GM12864 (cell line): Measurements from ENCODE around the gene ITGB1.
"Not testable (repeated sequence)": the region's sequence is repeated elsewhere in the genome, so short reads cannot be mapped to it uniquely, and the experiment has no call there.

Experiments
- DNase-seq: peaks from one replicate; pipeline ENCODE4 v3.0.0-alpha.2; 2011; ENCODE audit warnings: low read depth
- H3K4me3 ChIP-seq: 2 replicates; pipeline ENCODE4 v1.5.1; 2011; ENCODE audit warnings: mild to moderate bottlenecking, low read depth, low read length, control low read depth
- TF ChIP-seq, protein P1 (sequence below): IDR thresholded peaks from 2 replicates; pipeline ENCODE4 v1.5.1; 2011; ENCODE audit warnings: low read depth, mild to moderate bottlenecking, moderate library complexity, low read length, control low read depth, inconsistent platforms; ENCODE audit errors: missing control alignments

ITGB1 gene

DNA sequence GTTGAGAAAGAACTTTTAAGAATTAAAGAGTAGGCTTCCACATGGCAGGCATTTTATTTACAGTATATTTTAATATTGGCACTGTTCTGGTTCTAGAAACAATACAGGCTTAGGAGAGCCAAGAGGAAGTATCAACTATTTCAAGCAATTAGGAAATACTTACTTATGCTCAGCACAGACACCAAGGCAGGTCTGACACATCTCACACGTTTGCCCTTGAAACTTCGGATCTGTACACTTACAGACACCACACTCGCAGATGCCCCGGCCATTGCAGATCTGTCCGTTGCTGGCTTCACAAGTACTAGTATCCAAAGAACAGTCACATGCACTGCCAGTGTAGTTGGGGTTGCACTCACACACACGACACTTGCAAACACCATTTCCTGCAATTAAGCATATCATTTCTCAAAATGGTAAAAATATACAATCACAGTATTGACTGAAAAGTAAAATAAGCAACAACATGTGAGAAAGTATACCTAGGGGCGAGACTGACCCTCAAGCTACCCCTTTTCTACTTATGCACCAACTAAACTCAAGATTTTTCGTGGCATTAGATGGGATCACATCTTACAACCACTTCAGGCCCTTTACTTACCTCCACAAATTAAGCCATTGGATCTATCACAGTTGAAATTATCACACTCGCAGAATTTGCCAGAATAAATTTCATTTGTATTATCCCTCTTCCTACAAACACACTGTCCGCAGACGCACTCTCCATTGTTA is 46.6 kb downstream of the ITGB1 start:
- TF ChIP-seq, protein P1, sequence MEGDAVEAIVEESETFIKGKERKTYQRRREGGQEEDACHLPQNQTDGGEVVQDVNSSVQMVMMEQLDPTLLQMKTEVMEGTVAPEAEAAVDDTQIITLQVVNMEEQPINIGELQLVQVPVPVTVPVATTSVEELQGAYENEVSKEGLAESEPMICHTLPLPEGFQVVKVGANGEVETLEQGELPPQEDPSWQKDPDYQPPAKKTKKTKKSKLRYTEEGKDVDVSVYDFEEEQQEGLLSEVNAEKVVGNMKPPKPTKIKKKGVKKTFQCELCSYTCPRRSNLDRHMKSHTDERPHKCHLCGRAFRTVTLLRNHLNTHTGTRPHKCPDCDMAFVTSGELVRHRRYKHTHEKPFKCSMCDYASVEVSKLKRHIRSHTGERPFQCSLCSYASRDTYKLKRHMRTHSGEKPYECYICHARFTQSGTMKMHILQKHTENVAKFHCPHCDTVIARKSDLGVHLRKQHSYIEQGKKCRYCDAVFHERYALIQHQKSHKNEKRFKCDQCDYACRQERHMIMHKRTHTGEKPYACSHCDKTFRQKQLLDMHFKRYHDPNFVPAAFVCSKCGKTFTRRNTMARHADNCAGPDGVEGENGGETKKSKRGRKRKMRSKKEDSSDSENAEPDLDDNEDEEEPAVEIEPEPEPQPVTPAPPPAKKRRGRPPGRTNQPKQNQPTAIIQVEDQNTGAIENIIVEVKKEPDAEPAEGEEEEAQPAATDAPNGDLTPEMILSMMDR = no peak
- no peak overlapping the region for H3K4me3 ChIP-seq
- DNase-seq = no peak

DNA sequence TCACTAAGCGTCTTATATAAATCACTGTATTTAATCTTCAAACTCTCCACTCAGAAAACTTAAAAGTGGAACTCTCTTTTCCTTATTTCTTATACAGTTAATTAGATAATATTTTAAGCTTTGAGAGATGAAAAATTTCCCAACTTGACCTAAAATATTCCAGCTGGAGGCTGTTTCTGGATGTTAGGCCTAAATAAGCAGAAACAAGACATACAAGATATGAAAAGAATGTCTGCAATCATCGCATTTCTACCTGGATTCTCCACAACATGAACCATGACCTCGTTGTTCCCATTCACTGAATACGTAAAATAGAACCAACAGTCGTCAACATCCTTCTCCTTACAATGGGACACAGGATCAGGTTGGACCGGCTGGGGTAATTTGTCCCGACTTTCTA is 48.1 kb downstream of the ITGB1 start:
- DNase-seq, H3K4me3 ChIP-seq: not testable (repeated sequence)

DNA sequence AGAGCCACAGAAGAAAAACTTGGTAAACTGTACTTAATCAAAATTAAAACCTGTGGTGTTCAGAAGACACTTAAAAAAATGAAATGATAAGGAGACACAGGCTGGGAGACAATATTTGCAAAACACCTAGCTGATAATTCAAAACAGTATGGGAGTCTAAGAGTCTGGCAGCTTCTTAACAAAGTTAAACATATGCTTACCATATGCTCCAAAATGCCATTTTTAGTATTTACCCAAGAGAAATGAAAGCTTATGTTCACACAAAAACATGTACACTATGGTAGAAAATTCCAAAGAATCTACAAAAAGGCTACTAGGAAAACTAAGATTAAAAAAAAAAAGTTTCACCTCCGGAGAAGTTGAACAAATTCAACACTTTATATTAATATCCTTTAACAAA is 48.6 kb downstream of the ITGB1 start:
- TF ChIP-seq, protein P1 = no peak
- no peak overlapping the region for H3K4me3 ChIP-seq
- no peak for DNase-seq

GRCh38 chr10:32906595-32906994 is 51.4 kb downstream of the ITGB1 start:
- DNase-seq = no peak
- TF ChIP-seq, protein P1 = no peak
- no peak overlapping the region for H3K4me3 ChIP-seq

- no peak overlapping the region for H3K4me3 ChIP-seq
- TF ChIP-seq, protein P1 = no peak
- DNase-seq = no peak
These were observed 52.6 kb downstream of the ITGB1 start for GRCh38 chr10:32905466-32905865.

GRCh38 chr10:32901815-32902214 is 56.2 kb downstream of the ITGB1 start:
- TF ChIP-seq, protein P1 = no peak
- no peak overlapping the region for H3K4me3 ChIP-seq
- no peak for DNase-seq

DNA sequence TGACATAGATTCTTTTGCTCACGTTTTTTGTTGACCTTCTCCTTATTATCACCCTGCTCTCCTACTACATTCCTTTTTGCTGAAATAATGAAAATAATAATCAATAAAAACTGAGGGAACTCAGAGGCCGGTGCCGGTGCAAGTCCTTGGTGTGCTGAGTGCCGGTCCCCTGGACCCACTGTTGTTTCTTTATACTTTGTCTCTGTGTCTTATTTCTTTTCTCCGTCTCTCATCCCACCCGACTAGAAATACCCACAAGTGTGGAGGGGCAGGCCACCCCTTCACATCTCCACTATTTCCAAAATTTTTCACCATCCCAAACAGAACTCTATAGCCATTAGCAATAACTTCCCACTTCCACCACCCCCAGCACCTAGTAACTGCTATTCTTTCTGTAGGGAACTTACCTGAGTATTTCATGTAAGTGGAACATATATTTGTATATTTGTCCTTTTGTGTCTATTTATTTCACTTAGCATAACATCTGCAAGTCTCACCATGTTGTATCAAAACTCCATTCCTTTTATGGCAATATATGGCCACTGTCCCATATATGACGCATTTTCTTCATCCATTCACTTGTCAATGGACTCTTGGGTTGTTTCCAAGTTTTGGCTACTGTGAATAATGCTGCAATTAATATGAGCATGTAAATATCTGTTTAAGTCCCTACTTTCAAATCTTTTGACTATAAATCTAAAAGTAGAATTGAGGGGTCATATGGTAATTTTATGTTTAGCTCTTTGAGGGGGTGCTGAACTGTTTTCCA is 62.6 kb downstream of the ITGB1 start:
- DNase-seq, H3K4me3 ChIP-seq: not testable (repeated sequence)

GRCh38 chr10:32893916-32894664 is 63.9 kb downstream of the ITGB1 start:
- H3K4me3 ChIP-seq = no peak overlapping the region
- no peak for DNase-seq
- TF ChIP-seq, protein P1 = no peak
